ENCODE data around the gene EFHC1. TPM values are rescaled to one million over a fixed set of nuclear protein-coding genes. Genes with fewer than 3 reads are reported as not detected.
A peak's percentile ranks its signal among the peaks of the same experiment; 100 is the strongest.

Gene EFHC1
- total RNA-seq, 4 donors from 2014 or later: 0.46 to 9.3 (median 1.5) TPM

- no peak for DNase-seq
- intact Hi-C loops (cut with DNase I; ENCODE audit: low total_unique reads) (loop anchor here (10.0 kb wide), 1 partner anchor 479 kb away; the partner anchor contains the start of gene GSTA4), in situ Hi-C loops (cut with MboI; ENCODE audit: low sequenced_read_pairs in 4 of 4) (loop anchor here in 1 of 4 donors (10.0 kb wide), 1 partner anchor 59 kb away; the partner anchor contains the start of gene TRAM2)
- ATAC-seq: no peak
- Histone ChIP-seq H3K27ac (peak overlapping the region in 3 of 4 donors; percentile 51 to 80 (median 71)), H3K27me3 (no peaks in the 10 kb centered on the region), H3K4me3 (no peak overlapping the region), H3K36me3 (no peaks in the 10 kb centered on the region), H3K9me3 (no peaks in the 10 kb centered on the region), H3K4me1 (peaks cover 22 to 43% of the 10 kb centered on the region in 2 donors)
- TF ChIP-seq POLR2A (IDR thresholded peaks at IDR 0.05): no peak
- TF ChIP-seq CTCF (IDR thresholded peaks at IDR 0.05 in 4 of 5, conservative IDR thresholded peaks at IDR 0.05 in 1 of 5): no peak
Measured at GRCh38 chr6:52515219-52515960, 95.2 kb downstream of the EFHC1 start.

GRCh38 chr6:52516269-52516668 lies 96.1 kb downstream of the EFHC1 start:
- no peaks in the 10 kb centered on the region for H3K27me3 ChIP-seq
- intact Hi-C loops (cut with DNase I; ENCODE audit: low total_unique reads): loop anchor here (10.0 kb wide), 1 partner anchor 479 kb away; the partner anchor contains the start of gene GSTA4
- DNase-seq: no peak
- peak overlapping the region in 1 of 4 donors; percentile 51 for H3K27ac ChIP-seq
- H3K4me3 ChIP-seq: no peak overlapping the region
- TF ChIP-seq POLR2A (IDR thresholded peaks at IDR 0.05) (no peak), CTCF (IDR thresholded peaks at IDR 0.05 in 4 of 5, conservative IDR thresholded peaks at IDR 0.05 in 1 of 5) (no peak)
- ATAC-seq: no peak
- H3K36me3 ChIP-seq: no peaks in the 10 kb centered on the region
- no peaks in the 10 kb centered on the region for H3K9me3 ChIP-seq
- in situ Hi-C loops (cut with MboI; ENCODE audit: low sequenced_read_pairs in 4 of 4): loop anchor here in 1 of 4 donors (10.0 kb wide), 1 partner anchor 59 kb away; the partner anchor contains the start of gene TRAM2
- peaks cover 22 to 43% of the 10 kb centered on the region in 2 donors for H3K4me1 ChIP-seq

- H3K4me3 ChIP-seq: no peak overlapping the region
- peaks cover 24 to 37% of the 10 kb centered on the region in 2 donors for H3K4me1 ChIP-seq
- H3K27ac ChIP-seq: peak overlapping the region in 1 of 4 donors; percentile 81
- in situ Hi-C loops (cut with MboI; ENCODE audit: low sequenced_read_pairs in 4 of 4): loop anchor here in 1 of 4 donors (10.0 kb wide), 1 partner anchor 58 kb away; the partner anchor contains the start of gene TRAM2
- intact Hi-C loops (cut with DNase I; ENCODE audit: low total_unique reads): loop anchor here (1.0 to 10.0 kb wide), 2 partner anchors 13 to 478 kb away; partner anchors contain the start of gene GSTA4
- DNase-seq: no peak
- TF ChIP-seq POLR2A (IDR thresholded peaks at IDR 0.05): no peak
- TF ChIP-seq CTCF (IDR thresholded peaks at IDR 0.05 in 4 of 5, conservative IDR thresholded peaks at IDR 0.05 in 1 of 5): no peak
- no peak for ATAC-seq
- H3K36me3 ChIP-seq: no peaks in the 10 kb centered on the region
- H3K27me3 ChIP-seq: no peaks in the 10 kb centered on the region
- H3K9me3 ChIP-seq: no peaks in the 10 kb centered on the region
Measured at GRCh38 chr6:52516943-52517342, 96.8 kb downstream of the EFHC1 start.

GRCh38 chr6:52517502-52518278 lies 97.5 kb downstream of the EFHC1 start:
- Histone ChIP-seq H3K9me3 (no peaks in the 10 kb centered on the region), H3K27me3 (no peaks in the 10 kb centered on the region), H3K36me3 (no peaks in the 10 kb centered on the region), H3K4me3 (no peak overlapping the region), H3K27ac (peak overlapping the region; percentile 72 to 82 (median 80)), H3K4me1 (peaks cover 27 to 36% of the 10 kb centered on the region in 2 donors)
- TF ChIP-seq CTCF (IDR thresholded peaks at IDR 0.05 in 4 of 5, conservative IDR thresholded peaks at IDR 0.05 in 1 of 5) (no peak), POLR2A (IDR thresholded peaks at IDR 0.05) (peak; percentile 16 to 54)
- intact Hi-C loops (cut with DNase I; ENCODE audit: low total_unique reads): loop anchor here (1.0 to 10.0 kb wide), 2 partner anchors 13 to 477 kb away; partner anchors contain the start of gene GSTA4
- DNase-seq: peak; percentile 89 to 91
- in situ Hi-C loops (cut with MboI; ENCODE audit: low sequenced_read_pairs in 4 of 4): loop anchor here in 1 of 4 donors (10.0 kb wide), 1 partner anchor 57 kb away; the partner anchor contains the start of gene TRAM2
- ATAC-seq: peak; percentile 99
